Fibroblast of mammary gland (primary cell): ENCODE data around the gene RO60.

Source experiments
- DNase-seq: peaks from one replicate; pipeline ENCODE4 v3.0.0-alpha.2; 2010; ENCODE audit warnings: low read depth
- H3K4me3 ChIP-seq: 2 replicates; pipeline ENCODE4 v1.5.1; 2011; ENCODE audit warnings: low read depth, mild to moderate bottlenecking, low read length, moderate library complexity; ENCODE audit not compliant: control insufficient read depth
- TF ChIP-seq, protein P1 (sequence below): conservative IDR thresholded peaks from 2 replicates; pipeline ENCODE4 v1.5.1; 2011; ENCODE audit warnings: low read depth, low read length, inconsistent platforms; ENCODE audit not compliant: control insufficient read depth, insufficient read depth

The RO60 gene

GRCh38 chr1:193086342-193086741, 26.9 kb downstream of the RO60 start:
- no peak overlapping the region for H3K4me3 ChIP-seq
- TF ChIP-seq, protein P1, sequence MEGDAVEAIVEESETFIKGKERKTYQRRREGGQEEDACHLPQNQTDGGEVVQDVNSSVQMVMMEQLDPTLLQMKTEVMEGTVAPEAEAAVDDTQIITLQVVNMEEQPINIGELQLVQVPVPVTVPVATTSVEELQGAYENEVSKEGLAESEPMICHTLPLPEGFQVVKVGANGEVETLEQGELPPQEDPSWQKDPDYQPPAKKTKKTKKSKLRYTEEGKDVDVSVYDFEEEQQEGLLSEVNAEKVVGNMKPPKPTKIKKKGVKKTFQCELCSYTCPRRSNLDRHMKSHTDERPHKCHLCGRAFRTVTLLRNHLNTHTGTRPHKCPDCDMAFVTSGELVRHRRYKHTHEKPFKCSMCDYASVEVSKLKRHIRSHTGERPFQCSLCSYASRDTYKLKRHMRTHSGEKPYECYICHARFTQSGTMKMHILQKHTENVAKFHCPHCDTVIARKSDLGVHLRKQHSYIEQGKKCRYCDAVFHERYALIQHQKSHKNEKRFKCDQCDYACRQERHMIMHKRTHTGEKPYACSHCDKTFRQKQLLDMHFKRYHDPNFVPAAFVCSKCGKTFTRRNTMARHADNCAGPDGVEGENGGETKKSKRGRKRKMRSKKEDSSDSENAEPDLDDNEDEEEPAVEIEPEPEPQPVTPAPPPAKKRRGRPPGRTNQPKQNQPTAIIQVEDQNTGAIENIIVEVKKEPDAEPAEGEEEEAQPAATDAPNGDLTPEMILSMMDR, result no peak
- no peak for DNase-seq

DNA sequence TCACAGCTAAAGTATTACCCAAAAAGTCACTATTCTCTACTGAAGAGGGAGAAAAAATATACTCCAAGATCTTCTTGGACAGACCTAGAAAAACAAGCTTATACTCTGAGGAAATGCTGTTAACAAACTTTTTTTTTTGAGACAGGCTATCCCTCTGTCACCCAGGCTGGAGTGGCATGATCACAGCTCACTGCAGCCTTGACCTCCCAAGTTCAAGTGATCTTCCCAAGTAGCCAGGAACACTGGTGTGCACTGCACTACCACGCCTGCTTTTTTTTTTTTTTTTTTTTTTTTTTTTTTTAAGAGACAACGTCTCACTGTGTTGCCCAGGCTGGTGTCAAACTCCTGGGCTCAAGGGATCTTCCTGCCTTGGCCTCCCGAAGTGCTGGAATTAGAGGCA, 28.5 kb downstream of the RO60 start:
- TF ChIP-seq, protein P1, result no peak
- no peak overlapping the region for H3K4me3 ChIP-seq
- no peak for DNase-seq

- no peak for DNase-seq
- TF ChIP-seq, protein P1, result no peak
- H3K4me3 ChIP-seq, result no peak overlapping the region
Measured at GRCh38 chr1:193090865-193091264, 31.5 kb downstream of the RO60 start.

GRCh38 chr1:193094112-193094511, 34.7 kb downstream of the RO60 start:
- TF ChIP-seq, protein P1, result no peak
- no peak for DNase-seq
- H3K4me3 ChIP-seq, result no peak overlapping the region

DNA sequence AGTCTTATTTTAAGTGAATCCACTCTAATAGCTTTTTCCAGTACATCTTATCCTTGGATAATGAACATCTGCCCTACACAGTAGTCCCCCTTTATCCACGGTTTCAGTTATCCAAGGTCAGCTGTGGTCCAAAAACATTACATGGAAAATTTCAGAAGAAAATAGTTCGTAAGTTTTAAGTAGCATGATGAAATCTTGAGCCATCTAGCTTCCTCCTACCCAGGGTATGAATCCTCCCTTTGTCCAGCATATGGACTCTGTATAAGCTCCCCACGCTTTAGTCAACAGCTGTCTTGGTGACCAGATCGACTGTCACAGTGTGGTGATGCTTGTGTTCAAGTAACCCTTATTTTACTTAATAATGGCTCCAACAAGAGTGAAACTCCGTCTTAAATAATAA, 43.2 kb downstream of the RO60 start:
- TF ChIP-seq, protein P1, result no peak
- DNase-seq, result no peak
- H3K4me3 ChIP-seq, result no peak overlapping the region

- H3K4me3 ChIP-seq, result peak overlapping the region; percentile 89
- TF ChIP-seq, protein P1, result no peak
- no peak for DNase-seq
Measured at GRCh38 chr1:193103759-193104501, 44.5 kb downstream of the RO60 start.
